ENCODE results near the gene HRH2.

Gene HRH2

GRCh38 chr5:175734016-175734415 is 76.1 kb downstream of the HRH2 start:
- TF ChIP-seq CTCF (conservative IDR thresholded peaks at IDR 0.05; ENCODE audit: low read depth, low read length): no peak
- DNase-seq (ENCODE audit: low read depth): no peak
- H3K4me3 ChIP-seq (ENCODE audit: low read length): no peak overlapping the region

GRCh38 chr5:175734501-175734900 is 76.6 kb downstream of the HRH2 start:
- TF ChIP-seq CTCF (conservative IDR thresholded peaks at IDR 0.05; ENCODE audit: low read depth, low read length): no peak
- no peak for DNase-seq (ENCODE audit: low read depth)

GRCh38 chr5:175735701-175736100 is 77.8 kb downstream of the HRH2 start:
- TF ChIP-seq CTCF (conservative IDR thresholded peaks at IDR 0.05; ENCODE audit: low read depth, low read length): no peak
- no peak overlapping the region for H3K4me3 ChIP-seq (ENCODE audit: low read length)
- DNase-seq (ENCODE audit: low read depth): no peak

More at GRCh38 chr5:175734501-175734900, 76.6 kb downstream of the HRH2 start:
- H3K4me3 ChIP-seq (ENCODE audit: low read length): no peak overlapping the region

- no peak overlapping the region for H3K4me3 ChIP-seq (ENCODE audit: low read length)
- TF ChIP-seq CTCF (conservative IDR thresholded peaks at IDR 0.05; ENCODE audit: low read depth, low read length): no peak
- DNase-seq (ENCODE audit: low read depth): no peak
These were observed 78.8 kb downstream of the HRH2 start for GRCh38 chr5:175736652-175737051.

GRCh38 chr5:175737481-175737880 is 79.6 kb downstream of the HRH2 start:
- DNase-seq (ENCODE audit: low read depth): no peak
- no peak for TF ChIP-seq CTCF (conservative IDR thresholded peaks at IDR 0.05; ENCODE audit: low read depth, low read length)
- no peak overlapping the region for H3K4me3 ChIP-seq (ENCODE audit: low read length)

- H3K4me3 ChIP-seq (ENCODE audit: low read length): no peak overlapping the region
- DNase-seq (ENCODE audit: low read depth): no peak
- TF ChIP-seq CTCF (conservative IDR thresholded peaks at IDR 0.05; ENCODE audit: low read depth, low read length): no peak
These were observed 80.3 kb downstream of the HRH2 start for GRCh38 chr5:175738126-175738525.

- no peak for TF ChIP-seq CTCF (conservative IDR thresholded peaks at IDR 0.05; ENCODE audit: low read depth, low read length)
- no peak overlapping the region for H3K4me3 ChIP-seq (ENCODE audit: low read length)
- no peak for DNase-seq (ENCODE audit: low read depth)
These were observed 80.8 kb downstream of the HRH2 start for GRCh38 chr5:175738602-175739133.

Measured in retinal pigment epithelial cell (primary cell).